ENCODE data around the gene UPK1B. TPM values are rescaled to one million over a fixed set of nuclear protein-coding genes. Genes with fewer than 3 reads are reported as not detected.

UPK1B gene
- total RNA-seq, 1 experiment from 2014 or later = 0.42 TPM

- POLR2A ChIA-PET = interaction anchor here (0.6 to 1.8 kb wide), 6 partner anchors 53 to 148 kb away, joined by 3 to 8 read pairs (median 5); partner anchors contain the start of gene ARHGAP31
- TF ChIP-seq USF2 (CRISPR knock-in tag; IDR thresholded peaks at IDR 0.05) (peak; percentile 68), NFYB (CRISPR knock-in tag; conservative IDR thresholded peaks at IDR 0.05; ENCODE audit: low read depth) (no peak), GRHL2 (CRISPR knock-in tag; IDR thresholded peaks at IDR 0.05; ENCODE audit: insufficient replicate concordance, severe bottlenecking) (no peak), SOX15 (CRISPR knock-in tag; IDR thresholded peaks at IDR 0.05) (no peak), NR2C2 (CRISPR knock-in tag; IDR thresholded peaks at IDR 0.05) (no peak), ZSCAN18 (CRISPR knock-in tag; IDR thresholded peaks at IDR 0.05) (no peak), OVOL2 (CRISPR knock-in tag; IDR thresholded peaks at IDR 0.05; ENCODE audit: borderline replicate concordance) (no peak), HMGXB4 (CRISPR knock-in tag; IDR thresholded peaks at IDR 0.05) (no peak), ATF3 (CRISPR knock-in tag; conservative IDR thresholded peaks at IDR 0.05) (no peak), ZNF138 (CRISPR knock-in tag; conservative IDR thresholded peaks at IDR 0.05) (no peak), MLX (CRISPR knock-in tag; IDR thresholded peaks at IDR 0.05) (no peak), FOXP4 (CRISPR knock-in tag; IDR thresholded peaks at IDR 0.05) (no peak), ZBTB43 (CRISPR knock-in tag; IDR thresholded peaks at IDR 0.05) (no peak), USF1 (CRISPR knock-in tag; IDR thresholded peaks at IDR 0.05) (peak; percentile 64; the same call in 1 of the 2 replicates)
- no peaks in the 10 kb centered on the region for H3K27me3 Mint-ChIP-seq (ENCODE audit: low read depth)
- peaks cover 22% of the 10 kb centered on the region for H3K36me3 Mint-ChIP-seq
- peak; percentile 45 for DNase-seq (ENCODE audit: low spot score)
- CTCF ChIA-PET = interaction anchor here (0.9 to 2.2 kb wide), 24 partner anchors 14 to 413 kb away, joined by 3 to 28 read pairs (median 6); partner anchors contain the start of genes TEX55, TMEM39A and UPK1B
- peaks cover 5% of the 10 kb centered on the region; the same call in 1 of the 2 replicates for H3K9me3 Mint-ChIP-seq
- ATAC-seq = peak; percentile 3; the same call in 1 of the 2 replicates
- peak overlapping the region; percentile 85 for H3K4me3 Mint-ChIP-seq
- H3K27ac Mint-ChIP-seq = peak overlapping the region; percentile 91
- peaks cover 13% of the 10 kb centered on the region for H3K4me1 Mint-ChIP-seq
Observed at GRCh38 chr3:119240101-119240590, 66.7 kb downstream of the UPK1B start.

Measured in WTC11 (cell line).